Mesenchymal stem cell (in vitro differentiated cells and primary cell): ENCODE results near the gene GAGE2A. TPM values are rescaled to one million over a fixed set of nuclear protein-coding genes. Genes with fewer than 3 reads are reported as not detected.
"Not testable (repeated sequence)": the region's sequence is repeated elsewhere in the genome, so short reads cannot be mapped to it uniquely, and the experiment has no call there.

Experiments used
- DNase-seq: peaks from one replicate; pipeline ENCODE4 v3.0.0-alpha.2; 2013
- H2AFZ ChIP-seq: one replicate; pipeline ENCODE4 v1.6.1; 2013; ENCODE audit warnings: low read depth, mild to moderate bottlenecking, control low read depth, inconsistent platforms, low read length, moderate library complexity
- H2AK5ac ChIP-seq: 2 replicates; pipeline ENCODE4 v1.6.1; 2013; ENCODE audit warnings: low read length, moderate library complexity, mild to moderate bottlenecking, inconsistent platforms; ENCODE audit not compliant: severe bottlenecking
- H2BK120ac ChIP-seq: one replicate; pipeline ENCODE4 v1.6.1; 2013; ENCODE audit warnings: low read depth, mild to moderate bottlenecking, inconsistent platforms, low read length, moderate library complexity
- H2BK12ac ChIP-seq, 2 experiments: one replicate each; pipeline ENCODE4 v1.6.1; 2013; ENCODE audit warnings: inconsistent platforms in 2 of 2, low read length in 2 of 2, mild to moderate bottlenecking in 2 of 2, moderate library complexity in 2 of 2, control low read depth in 1 of 2
- H2BK15ac ChIP-seq: one replicate; pipeline ENCODE4 v1.6.1; 2013; ENCODE audit warnings: mild to moderate bottlenecking, low read depth, inconsistent platforms; ENCODE audit not compliant: poor library complexity, severe bottlenecking
- H2BK5ac ChIP-seq: 2 replicates; pipeline ENCODE4 v1.6.1; 2013; ENCODE audit warnings: low read depth, mild to moderate bottlenecking, low read length, control low read depth, inconsistent platforms; ENCODE audit not compliant: poor library complexity, severe bottlenecking
- H3K14ac ChIP-seq, 2 experiments: one replicate each; pipeline ENCODE4 v1.6.1; 2013; ENCODE audit warnings: inconsistent platforms in 2 of 2, low read length in 2 of 2, control low read depth in 1 of 2, mild to moderate bottlenecking in 1 of 2, moderate library complexity in 1 of 2
- H3K18ac ChIP-seq, 2 experiments: one replicate each; pipeline ENCODE4 v1.6.1; 2013; ENCODE audit warnings: inconsistent platforms in 2 of 2, low read length in 2 of 2, control low read depth in 1 of 2, low read depth in 1 of 2, mild to moderate bottlenecking in 1 of 2
- H3K23ac ChIP-seq, 2 experiments: one replicate each; pipeline ENCODE4 v1.6.1; 2013; ENCODE audit warnings: inconsistent platforms in 2 of 2, low read length in 2 of 2, mild to moderate bottlenecking in 2 of 2, moderate library complexity in 2 of 2, control low read depth in 1 of 2
- H3K27ac ChIP-seq: 2 replicates; pipeline ENCODE4 v1.5.1; 2013; ENCODE audit warnings: mild to moderate bottlenecking, moderate library complexity, low read length, control low read depth, inconsistent platforms; ENCODE audit not compliant: poor library complexity, severe bottlenecking
- H3K27me3 ChIP-seq, 2 experiments: 2 replicates each; pipeline versions ENCODE4 v1.6.1 to v1.7.0; 2013; ENCODE audit warnings: low read length in 2 of 2, mild to moderate bottlenecking in 2 of 2, moderate library complexity in 2 of 2, control low read depth in 1 of 2, inconsistent platforms in 1 of 2; ENCODE audit not compliant: control insufficient read depth in 1 of 2, insufficient read depth in 1 of 2
- H3K36me3 ChIP-seq, 2 experiments: 2 replicates each; pipeline versions ENCODE4 v1.6.1 to v1.7.0; 2013; ENCODE audit warnings: low read length in 2 of 2, control low read depth in 1 of 2, inconsistent platforms in 1 of 2, low read depth in 1 of 2, mild to moderate bottlenecking in 1 of 2; ENCODE audit not compliant: insufficient read depth in 2 of 2, control insufficient read depth in 1 of 2
- H3K4ac ChIP-seq, 2 experiments: one replicate each; pipeline ENCODE4 v1.6.1; 2013; ENCODE audit warnings: inconsistent platforms in 2 of 2, low read length in 2 of 2, mild to moderate bottlenecking in 2 of 2, moderate library complexity in 2 of 2, control low read depth in 1 of 2, low read depth in 1 of 2
- H3K4me1 ChIP-seq: 2 replicates; pipeline ENCODE4 v1.6.1; 2013; ENCODE audit warnings: low read depth, low read length, control low read depth; ENCODE audit not compliant: control insufficient read depth, insufficient read depth
- H3K4me2 ChIP-seq: 2 replicates; pipeline ENCODE4 v1.6.1; 2013; ENCODE audit warnings: low read length, mild to moderate bottlenecking, inconsistent platforms; ENCODE audit not compliant: poor library complexity, severe bottlenecking
- H3K4me3 ChIP-seq, 2 experiments: 2 replicates each; pipeline versions ENCODE4 v1.5.1 to v1.7.0; 2013; ENCODE audit warnings: low read length in 2 of 2, mild to moderate bottlenecking in 2 of 2, control low read depth in 1 of 2, low read depth in 1 of 2; ENCODE audit not compliant: insufficient read depth in 1 of 2
- H3K79me1 ChIP-seq: replicated peaks from 2 replicates; pipeline ENCODE4 v1.6.1; 2013; ENCODE audit warnings: mild to moderate bottlenecking, control low read depth, low read length, inconsistent platforms; ENCODE audit not compliant: poor library complexity, severe bottlenecking
- H3K9ac ChIP-seq: 2 replicates; pipeline ENCODE4 v1.7.0; 2013; ENCODE audit warnings: mild to moderate bottlenecking, low read length, moderate library complexity
- H3K9me3 ChIP-seq: 2 replicates; pipeline ENCODE4 v1.7.0; 2013; ENCODE audit warnings: mild to moderate bottlenecking, low read length; ENCODE audit not compliant: control insufficient read depth
- H4K8ac ChIP-seq: one replicate; pipeline ENCODE4 v1.6.1; 2013; ENCODE audit warnings: inconsistent platforms, mild to moderate bottlenecking, low read length, moderate library complexity
- H4K91ac ChIP-seq: one replicate; pipeline ENCODE4 v1.6.1; 2013; ENCODE audit warnings: mild to moderate bottlenecking, low read length, inconsistent platforms
- WGBS: methylation state at CpG from one replicate; pipeline ENCODE4 v1.1.7; 2013; ENCODE audit warnings: mixed read lengths; 5-methylcytosine and 5-hydroxymethylcytosine counted together
- polyA plus RNA-seq, 2 experiments: library from polyadenylated mRNA; stranded (reverse); fragments of 200-250 nt; gene quantifications; one replicate each; pipeline ENCODE4 v1.2.3, GENCODE V29; 2013

GAGE2A gene, protein sequence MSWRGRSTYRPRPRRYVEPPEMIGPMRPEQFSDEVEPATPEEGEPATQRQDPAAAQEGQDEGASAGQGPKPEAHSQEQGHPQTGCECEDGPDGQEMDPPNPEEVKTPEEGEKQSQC
- not detected for polyA plus RNA-seq (2013, experiment 1 of 2)
- polyA plus RNA-seq (2013, experiment 2 of 2): not detected

DNA sequence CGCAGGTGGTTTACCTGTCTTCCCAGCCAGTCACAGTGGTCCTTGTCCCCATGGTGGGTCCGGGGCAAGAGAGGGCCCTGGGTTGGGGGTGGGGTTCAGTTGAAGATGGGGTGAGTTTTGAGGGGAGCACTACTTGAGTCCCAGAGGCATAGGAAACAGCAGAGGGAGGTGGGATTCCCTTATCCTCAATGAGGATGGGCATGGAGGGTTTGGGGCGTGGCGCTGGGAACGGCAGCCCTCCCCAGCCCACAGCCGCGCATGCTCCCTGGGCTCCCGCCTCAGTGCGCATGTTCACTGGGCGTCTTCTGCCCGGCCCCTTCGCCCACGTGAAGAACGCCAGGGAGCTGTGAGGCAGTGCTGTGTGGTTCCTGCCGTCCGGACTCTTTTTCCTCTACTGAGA, at the start of gene GAGE2A:
Gene GAGE2A (plus strand): TSS at position 301 of the 400 bp plus-strand sequence. CDS start 1,155 bp downstream, outside the sequence.
- H2AFZ ChIP-seq, H3K36me3 ChIP-seq, H4K91ac ChIP-seq, H2BK120ac ChIP-seq, H3K4me3 ChIP-seq, H3K4me2 ChIP-seq, H2AK5ac ChIP-seq, H3K18ac ChIP-seq, H4K8ac ChIP-seq, H3K14ac ChIP-seq, H3K9me3 ChIP-seq, H3K23ac ChIP-seq, H2BK15ac ChIP-seq, H3K79me1 ChIP-seq, DNase-seq, H3K27me3 ChIP-seq, H2BK12ac ChIP-seq, H3K4ac ChIP-seq, H3K27ac ChIP-seq, H2BK5ac ChIP-seq, H3K4me1 ChIP-seq, H3K9ac ChIP-seq: not testable (repeated sequence)
- no CpG with 5 or more reads among the region's 16 CpGs for WGBS

DNA sequence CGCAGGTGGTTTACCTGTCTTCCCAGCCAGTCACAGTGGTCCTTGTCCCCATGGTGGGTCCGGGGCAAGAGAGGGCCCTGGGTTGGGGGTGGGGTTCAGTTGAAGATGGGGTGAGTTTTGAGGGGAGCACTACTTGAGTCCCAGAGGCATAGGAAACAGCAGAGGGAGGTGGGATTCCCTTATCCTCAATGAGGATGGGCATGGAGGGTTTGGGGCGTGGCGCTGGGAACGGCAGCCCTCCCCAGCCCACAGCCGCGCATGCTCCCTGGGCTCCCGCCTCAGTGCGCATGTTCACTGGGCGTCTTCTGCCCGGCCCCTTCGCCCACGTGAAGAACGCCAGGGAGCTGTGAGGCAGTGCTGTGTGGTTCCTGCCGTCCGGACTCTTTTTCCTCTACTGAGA, 47.9 kb upstream of the GAGE2A start, which contains the start of gene GAGE12D:
Gene GAGE12D (plus strand): TSS at position 301 of the 400 bp plus-strand sequence. CDS start 1,155 bp downstream, outside the sequence.
- not testable (repeated sequence) for H3K9ac ChIP-seq, H3K14ac ChIP-seq, H3K4ac ChIP-seq, H2BK5ac ChIP-seq, H3K4me3 ChIP-seq, H4K91ac ChIP-seq, H3K4me1 ChIP-seq, H2AK5ac ChIP-seq, H4K8ac ChIP-seq, DNase-seq, H2BK15ac ChIP-seq, H3K36me3 ChIP-seq, H3K9me3 ChIP-seq, H2BK120ac ChIP-seq, H3K18ac ChIP-seq, H3K79me1 ChIP-seq, H3K23ac ChIP-seq, H3K4me2 ChIP-seq, H2AFZ ChIP-seq, H2BK12ac ChIP-seq, H3K27ac ChIP-seq, H3K27me3 ChIP-seq
- WGBS: no CpG with 5 or more reads among the region's 16 CpGs

DNA sequence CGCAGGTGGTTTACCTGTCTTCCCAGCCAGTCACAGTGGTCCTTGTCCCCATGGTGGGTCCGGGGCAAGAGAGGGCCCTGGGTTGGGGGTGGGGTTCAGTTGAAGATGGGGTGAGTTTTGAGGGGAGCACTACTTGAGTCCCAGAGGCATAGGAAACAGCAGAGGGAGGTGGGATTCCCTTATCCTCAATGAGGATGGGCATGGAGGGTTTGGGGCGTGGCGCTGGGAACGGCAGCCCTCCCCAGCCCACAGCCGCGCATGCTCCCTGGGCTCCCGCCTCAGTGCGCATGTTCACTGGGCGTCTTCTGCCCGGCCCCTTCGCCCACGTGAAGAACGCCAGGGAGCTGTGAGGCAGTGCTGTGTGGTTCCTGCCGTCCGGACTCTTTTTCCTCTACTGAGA, 38.3 kb upstream of the GAGE2A start, which contains the start of gene GAGE12E:
Gene GAGE12E (plus strand): TSS at position 301 of the 400 bp plus-strand sequence. CDS start 1,155 bp downstream, outside the sequence.
- H4K91ac ChIP-seq, H2BK5ac ChIP-seq, H3K4ac ChIP-seq, H3K9ac ChIP-seq, H3K14ac ChIP-seq, H3K27ac ChIP-seq, H2BK120ac ChIP-seq, H3K18ac ChIP-seq, H4K8ac ChIP-seq, H2BK12ac ChIP-seq, H3K79me1 ChIP-seq, DNase-seq, H2AFZ ChIP-seq, H3K4me2 ChIP-seq, H3K9me3 ChIP-seq, H3K36me3 ChIP-seq, H3K4me3 ChIP-seq, H3K23ac ChIP-seq, H2BK15ac ChIP-seq, H3K4me1 ChIP-seq, H2AK5ac ChIP-seq, H3K27me3 ChIP-seq: not testable (repeated sequence)
- WGBS: no CpG with 5 or more reads among the region's 16 CpGs

DNA sequence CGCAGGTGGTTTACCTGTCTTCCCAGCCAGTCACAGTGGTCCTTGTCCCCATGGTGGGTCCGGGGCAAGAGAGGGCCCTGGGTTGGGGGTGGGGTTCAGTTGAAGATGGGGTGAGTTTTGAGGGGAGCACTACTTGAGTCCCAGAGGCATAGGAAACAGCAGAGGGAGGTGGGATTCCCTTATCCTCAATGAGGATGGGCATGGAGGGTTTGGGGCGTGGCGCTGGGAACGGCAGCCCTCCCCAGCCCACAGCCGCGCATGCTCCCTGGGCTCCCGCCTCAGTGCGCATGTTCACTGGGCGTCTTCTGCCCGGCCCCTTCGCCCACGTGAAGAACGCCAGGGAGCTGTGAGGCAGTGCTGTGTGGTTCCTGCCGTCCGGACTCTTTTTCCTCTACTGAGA, 28.8 kb upstream of the GAGE2A start, which contains the start of gene GAGE12F:
Gene GAGE12F (plus strand): TSS at position 301 of the 400 bp plus-strand sequence. CDS start 1,155 bp downstream, outside the sequence.
- not testable (repeated sequence) for H3K79me1 ChIP-seq, H3K9me3 ChIP-seq, H2BK120ac ChIP-seq, H3K14ac ChIP-seq, H2AK5ac ChIP-seq, H3K4me3 ChIP-seq, H3K36me3 ChIP-seq, DNase-seq, H3K4ac ChIP-seq, H2BK5ac ChIP-seq, H3K27me3 ChIP-seq, H3K9ac ChIP-seq, H3K18ac ChIP-seq, H4K8ac ChIP-seq, H3K27ac ChIP-seq, H3K4me1 ChIP-seq, H3K4me2 ChIP-seq, H2BK15ac ChIP-seq, H2AFZ ChIP-seq, H4K91ac ChIP-seq, H2BK12ac ChIP-seq, H3K23ac ChIP-seq
- WGBS: no CpG with 5 or more reads among the region's 16 CpGs
